ENCODE data around the gene INPP4A.
A peak's percentile ranks its signal among the peaks of the same experiment; 100 is the strongest.

INPP4A gene

DNA sequence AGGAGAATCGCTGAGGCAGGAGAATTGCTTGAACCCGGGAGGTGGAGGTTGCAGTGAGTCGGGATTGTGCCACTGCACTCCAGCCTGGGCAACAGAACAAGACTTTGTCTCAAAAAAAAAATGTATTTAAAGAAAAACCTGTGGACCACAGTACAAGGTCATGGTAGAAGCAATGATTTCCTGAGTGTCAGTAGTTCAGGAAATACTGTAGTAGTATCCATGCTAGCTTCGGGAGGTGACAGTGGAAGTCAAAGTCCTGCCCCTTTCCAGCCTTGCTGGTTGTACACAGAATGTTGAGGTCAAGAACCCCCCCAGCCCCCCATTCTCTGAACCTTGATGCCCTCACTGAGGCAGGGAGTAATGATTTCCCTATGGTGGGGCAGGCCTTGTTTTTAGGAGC, 56.6 kb downstream of the INPP4A start:
- no peak for TF ChIP-seq CTCF (conservative IDR thresholded peaks at IDR 0.05; ENCODE audit: control insufficient read depth, insufficient read depth, low read depth, low read length)
- no peak overlapping the region for H3K4me3 ChIP-seq (ENCODE audit: control insufficient read depth, low read depth, low read length)
- no peak for DNase-seq (ENCODE audit: low read depth)

DNA sequence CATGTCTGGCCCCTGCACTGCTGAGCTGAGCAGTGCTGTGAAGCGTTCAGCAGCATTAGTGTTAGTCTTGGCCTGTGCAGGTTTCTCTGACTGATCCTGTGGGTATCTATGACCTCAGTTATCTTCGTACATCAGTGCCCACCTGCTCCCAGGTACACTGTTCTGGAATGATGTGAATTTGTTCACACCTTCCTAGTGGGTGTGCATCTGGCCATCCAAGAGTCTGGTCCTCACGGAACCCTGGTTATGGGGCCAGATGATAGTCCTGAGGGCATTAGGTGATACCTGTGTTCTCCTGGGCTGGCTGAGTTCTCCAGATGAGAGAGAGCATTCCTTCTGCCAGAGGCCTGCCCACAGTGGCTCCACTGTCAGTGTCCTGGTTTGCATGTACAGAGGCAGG, 57.2 kb downstream of the INPP4A start:
- no peak for TF ChIP-seq CTCF (conservative IDR thresholded peaks at IDR 0.05; ENCODE audit: control insufficient read depth, insufficient read depth, low read depth, low read length)
- H3K4me3 ChIP-seq (ENCODE audit: control insufficient read depth, low read depth, low read length) = no peak overlapping the region
- no peak for DNase-seq (ENCODE audit: low read depth)

- H3K4me3 ChIP-seq (ENCODE audit: control insufficient read depth, low read depth, low read length) = no peak overlapping the region
- TF ChIP-seq CTCF (conservative IDR thresholded peaks at IDR 0.05; ENCODE audit: control insufficient read depth, insufficient read depth, low read depth, low read length) = no peak
- DNase-seq (ENCODE audit: low read depth) = peak; percentile 66
Observed at GRCh38 chr2:98502556-98503335, 58.1 kb downstream of the INPP4A start.

DNA sequence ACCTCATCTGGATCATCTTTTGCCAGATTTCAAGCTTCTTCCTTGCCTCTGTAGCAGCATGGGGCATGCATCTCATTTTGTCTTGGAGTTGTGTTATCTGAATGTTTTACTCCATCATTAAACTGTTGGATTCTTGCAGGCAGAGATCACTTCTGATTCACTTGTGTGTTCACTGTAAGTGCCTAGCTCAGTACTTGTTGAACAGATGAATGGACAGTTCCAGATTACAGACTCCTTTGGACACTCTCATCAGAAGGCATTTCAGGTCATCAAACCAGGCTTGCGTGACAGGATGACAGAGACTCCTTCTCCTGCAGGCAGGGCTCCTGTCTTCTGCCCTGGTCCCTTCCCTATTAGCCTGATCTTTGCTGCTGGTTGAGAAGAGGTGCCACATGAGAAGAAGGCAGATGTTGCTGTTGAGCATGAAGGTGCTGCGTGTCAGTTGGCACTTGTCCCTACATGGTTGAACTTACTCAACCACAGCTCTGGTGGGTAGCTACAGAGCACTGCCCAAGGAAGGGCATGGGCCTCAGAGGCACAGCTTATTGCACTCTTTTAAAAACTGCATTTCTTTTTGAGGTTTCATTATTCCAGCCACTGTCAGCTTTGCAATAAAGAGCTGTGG, 58.9 kb downstream of the INPP4A start:
- peak; percentile 29 for DNase-seq (ENCODE audit: low read depth)
- TF ChIP-seq CTCF (conservative IDR thresholded peaks at IDR 0.05; ENCODE audit: control insufficient read depth, insufficient read depth, low read depth, low read length) = no peak
- H3K4me3 ChIP-seq (ENCODE audit: control insufficient read depth, low read depth, low read length) = no peak overlapping the region

GRCh38 chr2:98504381-98505109, 59.9 kb downstream of the INPP4A start:
- TF ChIP-seq CTCF (conservative IDR thresholded peaks at IDR 0.05; ENCODE audit: control insufficient read depth, insufficient read depth, low read depth, low read length) = no peak

GRCh38 chr2:98505311-98505808, 60.7 kb downstream of the INPP4A start:
- H3K4me3 ChIP-seq (ENCODE audit: control insufficient read depth, low read depth, low read length) = no peak overlapping the region
- peak; percentile 38 for DNase-seq (ENCODE audit: low read depth)
- TF ChIP-seq CTCF (conservative IDR thresholded peaks at IDR 0.05; ENCODE audit: control insufficient read depth, insufficient read depth, low read depth, low read length) = no peak

More at GRCh38 chr2:98504381-98505109, 59.9 kb downstream of the INPP4A start:
- peak; percentile 42 for DNase-seq (ENCODE audit: low read depth)
- H3K4me3 ChIP-seq (ENCODE audit: control insufficient read depth, low read depth, low read length) = no peak overlapping the region

All from fibroblast of mammary gland (primary cell).